Mammary epithelial cell (primary cell): ENCODE data around the gene CCDC158.

Source experiments
- EZH2 ChIP-seq: IDR thresholded peaks from 2 replicates; pipeline ENCODE4 v1.6.1; 2012; ENCODE audit warnings: low read length, inconsistent platforms, borderline replicate concordance
- TF ChIP-seq, protein P1 (sequence below), 2 donors: IDR thresholded peaks in 1 of 2; conservative IDR thresholded peaks in 1 of 2; 2 replicates each; pipeline ENCODE4 v1.5.1; 2011 to 2012; ENCODE audit warnings: inconsistent platforms in 2 of 2, low read length in 2 of 2, mild to moderate bottlenecking in 2 of 2, control low read depth in 1 of 2, low read depth in 1 of 2; ENCODE audit not compliant: insufficient read depth in 1 of 2; ENCODE audit errors: extremely low read depth in 1 of 2

DNA sequence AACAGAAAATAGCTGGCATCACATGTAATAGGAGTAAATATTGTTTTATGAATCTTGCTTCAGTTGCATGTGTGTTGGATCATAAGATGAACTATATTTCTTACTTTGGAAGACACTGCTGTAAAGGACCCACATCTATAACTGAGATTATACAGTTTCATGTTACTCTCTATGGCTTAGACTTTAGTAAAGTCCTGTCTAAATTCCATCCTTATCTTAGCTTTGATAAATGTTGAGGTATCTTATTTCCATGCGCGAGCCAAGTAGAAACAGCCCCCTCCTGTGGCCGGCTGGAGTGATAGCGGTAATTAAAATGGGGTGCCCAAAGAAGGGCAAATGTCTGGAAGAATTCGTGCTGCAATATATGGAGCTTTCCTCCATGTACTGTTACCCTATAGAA, 43.0 kb downstream of the CCDC158 start:
- TF ChIP-seq, protein P1, sequence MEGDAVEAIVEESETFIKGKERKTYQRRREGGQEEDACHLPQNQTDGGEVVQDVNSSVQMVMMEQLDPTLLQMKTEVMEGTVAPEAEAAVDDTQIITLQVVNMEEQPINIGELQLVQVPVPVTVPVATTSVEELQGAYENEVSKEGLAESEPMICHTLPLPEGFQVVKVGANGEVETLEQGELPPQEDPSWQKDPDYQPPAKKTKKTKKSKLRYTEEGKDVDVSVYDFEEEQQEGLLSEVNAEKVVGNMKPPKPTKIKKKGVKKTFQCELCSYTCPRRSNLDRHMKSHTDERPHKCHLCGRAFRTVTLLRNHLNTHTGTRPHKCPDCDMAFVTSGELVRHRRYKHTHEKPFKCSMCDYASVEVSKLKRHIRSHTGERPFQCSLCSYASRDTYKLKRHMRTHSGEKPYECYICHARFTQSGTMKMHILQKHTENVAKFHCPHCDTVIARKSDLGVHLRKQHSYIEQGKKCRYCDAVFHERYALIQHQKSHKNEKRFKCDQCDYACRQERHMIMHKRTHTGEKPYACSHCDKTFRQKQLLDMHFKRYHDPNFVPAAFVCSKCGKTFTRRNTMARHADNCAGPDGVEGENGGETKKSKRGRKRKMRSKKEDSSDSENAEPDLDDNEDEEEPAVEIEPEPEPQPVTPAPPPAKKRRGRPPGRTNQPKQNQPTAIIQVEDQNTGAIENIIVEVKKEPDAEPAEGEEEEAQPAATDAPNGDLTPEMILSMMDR (conservative IDR thresholded peaks at IDR 0.05 in 1 of 2, IDR thresholded peaks at IDR 0.05 in 1 of 2; ENCODE audit: extremely low read depth in 1 of 2, insufficient read depth in 1 of 2, low read depth in 1 of 2, low read length in 2 of 2) = peak; percentile 47 to 59
- no peak for TF ChIP-seq EZH2
